Neural progenitor cell (in vitro differentiated cells): Measurements from ENCODE around the gene PHF19. TPM values are rescaled to one million over a fixed set of nuclear protein-coding genes. Genes with fewer than 3 reads are reported as not detected.

Experiments
- DNase-seq: peaks from one replicate; pipeline ENCODE4 v3.0.0-alpha.2; 2016; ENCODE audit warnings: low spot score
- H2AFZ ChIP-seq: fragments of 200-600 bp; sonication (generic); replicated peaks from 2 replicates; pipeline ENCODE4 v1.6.1; 2016; ENCODE audit warnings: antibody characterized with exemption
- H3F3A ChIP-seq: fragments of 200-600 bp; sonication (generic); 2 replicates; pipeline ENCODE4 v1.6.1; 2016; ENCODE audit warnings: antibody characterized with exemption, low read depth
- H3K27ac ChIP-seq: fragments of 200-600 bp; sonication (generic); 2 replicates; pipeline ENCODE4 v1.5.1; 2016; ENCODE audit warnings: mild to moderate bottlenecking
- H3K27me3 ChIP-seq: fragments of 200-600 bp; sonication (generic); 2 replicates; pipeline ENCODE4 v1.6.1; 2016; ENCODE audit warnings: mild to moderate bottlenecking, moderate library complexity
- H3K36me3 ChIP-seq: fragments of 200-600 bp; sonication (generic); 2 replicates; pipeline ENCODE4 v1.5.1; 2016
- H3K4me1 ChIP-seq: fragments of 200-600 bp; sonication (generic); 2 replicates; pipeline ENCODE4 v1.6.1; 2016; ENCODE audit warnings: mixed run types
- H3K4me2 ChIP-seq: fragments of 200-600 bp; sonication (generic); 2 replicates; pipeline ENCODE4 v1.6.1; 2016
- H3K4me3 ChIP-seq: fragments of 200-600 bp; sonication (generic); 2 replicates; pipeline ENCODE4 v1.5.1; 2016
- H3K79me2 ChIP-seq: fragments of 200-600 bp; sonication (generic); 2 replicates; pipeline ENCODE4 v1.6.1; 2016; ENCODE audit warnings: low read depth
- H3K9ac ChIP-seq: fragments of 200-600 bp; sonication (generic); 2 replicates; pipeline ENCODE4 v1.6.1; 2016
- H3K9me3 ChIP-seq: fragments of 200-600 bp; sonication (generic); 2 replicates; pipeline ENCODE4 v1.5.1; 2016; ENCODE audit warnings: low read depth
- H4K20me1 ChIP-seq: fragments of 200-600 bp; sonication (generic); 2 replicates; pipeline ENCODE4 v1.6.1; 2016; ENCODE audit warnings: low read depth
- H3K27ac Mint-ChIP-seq: 3 replicates; pipeline ENCODE4 v1.8.0; 2021; ENCODE audit warnings: mixed read lengths
- H3K27me3 Mint-ChIP-seq: 2 replicates; pipeline ENCODE4 v1.8.0; 2022; ENCODE audit warnings: low read depth, mild to moderate bottlenecking, inconsistent platforms, moderate library complexity, mixed read lengths; ENCODE audit not compliant: insufficient read depth
- H3K36me3 Mint-ChIP-seq: 3 replicates; pipeline ENCODE4 v1.8.0; 2021; ENCODE audit warnings: mixed read lengths
- H3K4me1 Mint-ChIP-seq: 3 replicates; pipeline ENCODE4 v1.8.0; 2021; ENCODE audit warnings: mixed read lengths
- H3K4me3 Mint-ChIP-seq: 3 replicates; pipeline ENCODE4 v1.8.0; 2021; ENCODE audit warnings: mild to moderate bottlenecking, moderate library complexity, mixed read lengths
- H3K9me3 Mint-ChIP-seq: 3 replicates; pipeline ENCODE4 v1.8.0; 2020; ENCODE audit warnings: mixed read lengths
- EZH2 ChIP-seq: fragments of 200-600 bp; sonication (generic); IDR thresholded peaks from 2 replicates; pipeline ENCODE4 v1.6.1; 2017; ENCODE audit warnings: antibody characterized with exemption, mild to moderate bottlenecking, moderate library complexity
- EZH2phosphoT487 ChIP-seq: fragments of 200-600 bp; sonication (generic); IDR thresholded peaks from 2 replicates; pipeline ENCODE4 v1.6.1; 2017; ENCODE audit warnings: antibody characterized with exemption
- total RNA-seq: library from RNA; depleted of rRNA; stranded (reverse); fragments of >200 nt; gene quantifications from 2 replicates; pipeline ENCODE4 v1.2.3, GENCODE V29; 2015; ENCODE audit warnings: low replicate concordance
- TF ChIP-seq, protein P1 (sequence below): fragments of 200-600 bp; sonication (generic); IDR thresholded peaks from 2 replicates; pipeline ENCODE4 v1.5.1; 2017; ENCODE audit warnings: antibody characterized with exemption, mild to moderate bottlenecking

PHF19 gene
- 27.4 and 45.1 TPM in 2 replicates for total RNA-seq

DNA sequence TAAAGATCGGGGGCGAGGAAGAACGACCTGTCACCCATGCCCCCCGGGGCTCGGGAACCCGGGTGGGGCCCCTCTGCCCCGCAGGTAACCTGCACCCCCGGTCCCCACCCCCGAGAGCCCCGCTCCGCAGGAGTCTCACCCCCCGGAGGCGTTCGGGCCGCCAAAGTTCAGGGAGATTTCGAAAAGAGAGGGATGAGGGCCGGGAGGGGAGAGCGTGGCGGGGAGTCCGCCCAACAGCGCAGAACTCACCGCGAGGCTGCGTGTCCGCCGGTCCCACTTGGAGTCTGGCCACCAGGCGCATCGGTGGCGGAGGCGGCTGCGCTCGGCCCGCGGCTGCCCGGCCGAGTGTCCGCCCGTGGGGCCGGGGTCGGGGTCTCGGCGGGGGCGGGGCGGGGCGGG lies at the start of gene PHF19:
Gene PHF19, minus strand, starts transcription at position 347 of the 399 bp plus-strand sequence. CDS start 2,447 bp downstream, outside the sequence.
- H4K20me1 ChIP-seq = no peaks in the 10 kb centered on the region
- H3F3A ChIP-seq = peaks cover 45% of the 10 kb centered on the region
- peaks cover 8% of the 10 kb centered on the region for H3K27me3 Mint-ChIP-seq
- peaks cover 22% of the 10 kb centered on the region for H3K36me3 Mint-ChIP-seq
- peak within 1 kb of the TSS; percentile 92 for H3K4me3 ChIP-seq
- H3K9ac ChIP-seq = no peak within 1 kb of the TSS
- H3K36me3 ChIP-seq = no peaks in the 10 kb centered on the region
- H3K27ac Mint-ChIP-seq = peak within 1 kb of the TSS; percentile 77
- H3K9me3 ChIP-seq = no peaks in the 10 kb centered on the region
- peak within 1 kb of the TSS; percentile 92 for H3K4me2 ChIP-seq
- peak within 1 kb of the TSS; percentile 97 for H2AFZ ChIP-seq
- H3K79me2 ChIP-seq = no peaks in the 10 kb centered on the region
- peaks cover 2% of the 10 kb centered on the region for H3K9me3 Mint-ChIP-seq
- TF ChIP-seq EZH2 (no peak), EZH2phosphoT487 (no peak)
- TF ChIP-seq, protein P1, sequence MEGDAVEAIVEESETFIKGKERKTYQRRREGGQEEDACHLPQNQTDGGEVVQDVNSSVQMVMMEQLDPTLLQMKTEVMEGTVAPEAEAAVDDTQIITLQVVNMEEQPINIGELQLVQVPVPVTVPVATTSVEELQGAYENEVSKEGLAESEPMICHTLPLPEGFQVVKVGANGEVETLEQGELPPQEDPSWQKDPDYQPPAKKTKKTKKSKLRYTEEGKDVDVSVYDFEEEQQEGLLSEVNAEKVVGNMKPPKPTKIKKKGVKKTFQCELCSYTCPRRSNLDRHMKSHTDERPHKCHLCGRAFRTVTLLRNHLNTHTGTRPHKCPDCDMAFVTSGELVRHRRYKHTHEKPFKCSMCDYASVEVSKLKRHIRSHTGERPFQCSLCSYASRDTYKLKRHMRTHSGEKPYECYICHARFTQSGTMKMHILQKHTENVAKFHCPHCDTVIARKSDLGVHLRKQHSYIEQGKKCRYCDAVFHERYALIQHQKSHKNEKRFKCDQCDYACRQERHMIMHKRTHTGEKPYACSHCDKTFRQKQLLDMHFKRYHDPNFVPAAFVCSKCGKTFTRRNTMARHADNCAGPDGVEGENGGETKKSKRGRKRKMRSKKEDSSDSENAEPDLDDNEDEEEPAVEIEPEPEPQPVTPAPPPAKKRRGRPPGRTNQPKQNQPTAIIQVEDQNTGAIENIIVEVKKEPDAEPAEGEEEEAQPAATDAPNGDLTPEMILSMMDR = no peak
- H3K27ac ChIP-seq = no peak within 1 kb of the TSS
- peaks cover 30% of the 10 kb centered on the region for H3K4me1 Mint-ChIP-seq
- peak; percentile 34 for DNase-seq
- H3K4me1 ChIP-seq = peaks cover 18% of the 10 kb centered on the region
- H3K4me3 Mint-ChIP-seq = peak within 1 kb of the TSS; percentile 89
- H3K27me3 ChIP-seq = peaks cover 17% of the 10 kb centered on the region

- Histone ChIP-seq H3K4me3 (no peak within 1 kb of the TSS), H3K9me3 (no peaks in the 10 kb centered on the region), H3K27me3 (peaks cover 14% of the 10 kb centered on the region), H3K9ac (no peak within 1 kb of the TSS), H3K36me3 (no peaks in the 10 kb centered on the region), H3K79me2 (no peaks in the 10 kb centered on the region), H4K20me1 (no peaks in the 10 kb centered on the region), H3K4me2 (no peak within 1 kb of the TSS), H3F3A (peaks cover 13% of the 10 kb centered on the region), H3K4me1 (peaks cover 4% of the 10 kb centered on the region), H3K27ac (no peak within 1 kb of the TSS), H2AFZ (no peak within 1 kb of the TSS)
- Mint-ChIP-seq H3K27ac (peak within 1 kb of the TSS; percentile 67), H3K4me1 (peaks cover 24% of the 10 kb centered on the region), H3K36me3 (no peaks in the 10 kb centered on the region), H3K27me3 (peaks cover 4% of the 10 kb centered on the region), H3K4me3 (no peak within 1 kb of the TSS), H3K9me3 (no peaks in the 10 kb centered on the region)
- no peak for TF ChIP-seq EZH2phosphoT487
- TF ChIP-seq EZH2 = no peak
- TF ChIP-seq, protein P1 = no peak
- DNase-seq = no peak
Observed at GRCh38 chr9:120926397-120926928, 49.5 kb upstream of the PHF19 start, which contains the start of gene TRAF1. TRAF1 (minus strand) TSS chr9:120926796; CDS start chr9:120926075, 721 bp downstream.

GRCh38 chr9:120925535-120926396 lies 48.8 kb upstream of the PHF19 start:
- H3F3A ChIP-seq = peaks cover 13% of the 10 kb centered on the region
- peak overlapping the region; percentile 67 for H3K27ac Mint-ChIP-seq
- H3K4me1 Mint-ChIP-seq = peaks cover 23% of the 10 kb centered on the region
- TF ChIP-seq EZH2phosphoT487 (no peak), EZH2 (no peak)
- TF ChIP-seq, protein P1 = no peak
- H3K27me3 Mint-ChIP-seq = peaks cover 4% of the 10 kb centered on the region
- H3K36me3 Mint-ChIP-seq = no peaks in the 10 kb centered on the region
- no peaks in the 10 kb centered on the region for H3K9me3 Mint-ChIP-seq
- no peaks in the 10 kb centered on the region for H4K20me1 ChIP-seq
- H3K27me3 ChIP-seq = peaks cover 14% of the 10 kb centered on the region
- no peak overlapping the region for H2AFZ ChIP-seq
- H3K79me2 ChIP-seq = no peaks in the 10 kb centered on the region
- peaks cover 4% of the 10 kb centered on the region for H3K4me1 ChIP-seq
- no peak overlapping the region for H3K4me3 ChIP-seq
- no peaks in the 10 kb centered on the region for H3K36me3 ChIP-seq
- no peak overlapping the region for H3K4me3 Mint-ChIP-seq
- no peak for DNase-seq
- no peaks in the 10 kb centered on the region for H3K9me3 ChIP-seq
- H3K27ac ChIP-seq = no peak overlapping the region
- no peak overlapping the region for H3K4me2 ChIP-seq
- no peak overlapping the region for H3K9ac ChIP-seq
